DOHH2 (cell line): ENCODE results near the gene NOXA1.

Source experiments
- H3F3A ChIP-seq: fragments of 200-600 bp; sonication (generic), shearing (Covaris generic); 2 replicates; pipeline ENCODE4 v1.6.0; 2016; ENCODE audit warnings: antibody characterized with exemption, mild to moderate bottlenecking; ENCODE audit not compliant: control insufficient read depth, insufficient read depth
- H3K27ac ChIP-seq: fragments of 200-600 bp; sonication (generic); 2 replicates; pipeline ENCODE4 v1.5.1; 2014; ENCODE audit warnings: low read depth, mild to moderate bottlenecking, low read length, moderate library complexity
- H3K27me3 ChIP-seq: fragments of 200-600 bp; sonication (generic); 2 replicates; pipeline ENCODE4 v1.6.1; 2014; ENCODE audit warnings: mild to moderate bottlenecking, low read length, mixed read lengths; ENCODE audit not compliant: control insufficient read depth
- H3K36me3 ChIP-seq: fragments of 200-600 bp; sonication (generic); 2 replicates; pipeline ENCODE4 v1.6.1; 2014; ENCODE audit warnings: mild to moderate bottlenecking, low read length, moderate library complexity, mixed read lengths; ENCODE audit not compliant: control insufficient read depth
- H3K4me1 ChIP-seq: fragments of 200-600 bp; sonication (generic); 2 replicates; pipeline ENCODE4 v1.6.1; 2014; ENCODE audit warnings: mild to moderate bottlenecking, low read length, mixed read lengths; ENCODE audit not compliant: control insufficient read depth
- H3K4me2 ChIP-seq: fragments of 200-600 bp; sonication (generic); 2 replicates; pipeline ENCODE4 v1.6.0; 2014; ENCODE audit warnings: mild to moderate bottlenecking, low read length, moderate library complexity
- H3K4me3 ChIP-seq: fragments of 200-600 bp; sonication (generic); 2 replicates; pipeline ENCODE4 v1.5.1; 2014; ENCODE audit warnings: mild to moderate bottlenecking, low read length, mixed read lengths
- H3K79me2 ChIP-seq: fragments of 200-600 bp; sonication (generic); 2 replicates; pipeline ENCODE4 v1.6.1; 2014; ENCODE audit warnings: mild to moderate bottlenecking, low read length, mixed read lengths; ENCODE audit not compliant: control insufficient read depth
- H3K9me2 ChIP-seq: fragments of 200-600 bp; sonication (generic); replicated peaks from 2 replicates; pipeline ENCODE4 v1.6.1; 2014; ENCODE audit warnings: mild to moderate bottlenecking, low read length, mixed read lengths; ENCODE audit not compliant: control insufficient read depth
- H3K9me3 ChIP-seq: fragments of 200-600 bp; sonication (generic); 2 replicates; pipeline ENCODE4 v1.6.1; 2014; ENCODE audit warnings: antibody characterized with exemption, low read length, mixed read lengths; ENCODE audit not compliant: control insufficient read depth, insufficient read depth
- H4K20me1 ChIP-seq: fragments of 200-600 bp; sonication (generic); 2 replicates; pipeline ENCODE4 v1.6.0; 2014; ENCODE audit warnings: low read depth, mild to moderate bottlenecking, antibody characterized with exemption, low read length, moderate library complexity; ENCODE audit not compliant: control insufficient read depth, insufficient read depth
- EZH2phosphoT487 ChIP-seq: fragments of 200-600 bp; sonication (generic); IDR thresholded peaks from 2 replicates; pipeline ENCODE4 v1.6.1; 2017; ENCODE audit warnings: borderline replicate concordance, mild to moderate bottlenecking, antibody characterized with exemption, low read length, moderate library complexity, mixed read lengths
- TF ChIP-seq, protein P1 (sequence below): fragments of 200-600 bp; sonication (generic); IDR thresholded peaks from one replicate; pipeline ENCODE4 v1.5.1; 2014; ENCODE audit warnings: antibody characterized with exemption, mild to moderate bottlenecking, low read depth, low read length; ENCODE audit not compliant: poor library complexity, severe bottlenecking

Gene NOXA1

GRCh38 chr9:137382444-137383080 lies 40.6 kb upstream of the NOXA1 start:
- no peaks in the 10 kb centered on the region for H3K36me3 ChIP-seq

GRCh38 chr9:137383081-137383783 lies 40.0 kb upstream of the NOXA1 start:
- H3K27ac ChIP-seq, result no peak overlapping the region
- H3K9me2 ChIP-seq, result no peaks in the 10 kb centered on the region
- TF ChIP-seq, protein P1, sequence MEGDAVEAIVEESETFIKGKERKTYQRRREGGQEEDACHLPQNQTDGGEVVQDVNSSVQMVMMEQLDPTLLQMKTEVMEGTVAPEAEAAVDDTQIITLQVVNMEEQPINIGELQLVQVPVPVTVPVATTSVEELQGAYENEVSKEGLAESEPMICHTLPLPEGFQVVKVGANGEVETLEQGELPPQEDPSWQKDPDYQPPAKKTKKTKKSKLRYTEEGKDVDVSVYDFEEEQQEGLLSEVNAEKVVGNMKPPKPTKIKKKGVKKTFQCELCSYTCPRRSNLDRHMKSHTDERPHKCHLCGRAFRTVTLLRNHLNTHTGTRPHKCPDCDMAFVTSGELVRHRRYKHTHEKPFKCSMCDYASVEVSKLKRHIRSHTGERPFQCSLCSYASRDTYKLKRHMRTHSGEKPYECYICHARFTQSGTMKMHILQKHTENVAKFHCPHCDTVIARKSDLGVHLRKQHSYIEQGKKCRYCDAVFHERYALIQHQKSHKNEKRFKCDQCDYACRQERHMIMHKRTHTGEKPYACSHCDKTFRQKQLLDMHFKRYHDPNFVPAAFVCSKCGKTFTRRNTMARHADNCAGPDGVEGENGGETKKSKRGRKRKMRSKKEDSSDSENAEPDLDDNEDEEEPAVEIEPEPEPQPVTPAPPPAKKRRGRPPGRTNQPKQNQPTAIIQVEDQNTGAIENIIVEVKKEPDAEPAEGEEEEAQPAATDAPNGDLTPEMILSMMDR, result no peak
- no peak for TF ChIP-seq EZH2phosphoT487
- no peak overlapping the region for H3K4me3 ChIP-seq
- H3K4me1 ChIP-seq, result no peaks in the 10 kb centered on the region
- no peaks in the 10 kb centered on the region for H3K36me3 ChIP-seq
- no peak overlapping the region for H3K4me2 ChIP-seq
- no peaks in the 10 kb centered on the region for H3K27me3 ChIP-seq
- H4K20me1 ChIP-seq, result no peaks in the 10 kb centered on the region
- H3F3A ChIP-seq, result no peaks in the 10 kb centered on the region
- no peaks in the 10 kb centered on the region for H3K9me3 ChIP-seq
- no peaks in the 10 kb centered on the region for H3K79me2 ChIP-seq

More at GRCh38 chr9:137382444-137383080, 40.6 kb upstream of the NOXA1 start:
- no peaks in the 10 kb centered on the region for H3F3A ChIP-seq
- no peaks in the 10 kb centered on the region for H4K20me1 ChIP-seq
- no peaks in the 10 kb centered on the region for H3K9me2 ChIP-seq
- TF ChIP-seq, protein P1, result no peak
- no peak for TF ChIP-seq EZH2phosphoT487
- H3K4me1 ChIP-seq, result no peaks in the 10 kb centered on the region
- H3K4me2 ChIP-seq, result no peak overlapping the region
- no peaks in the 10 kb centered on the region for H3K79me2 ChIP-seq
- no peak overlapping the region for H3K4me3 ChIP-seq
- H3K9me3 ChIP-seq, result no peaks in the 10 kb centered on the region
- H3K27ac ChIP-seq, result no peak overlapping the region
- no peaks in the 10 kb centered on the region for H3K27me3 ChIP-seq

DNA sequence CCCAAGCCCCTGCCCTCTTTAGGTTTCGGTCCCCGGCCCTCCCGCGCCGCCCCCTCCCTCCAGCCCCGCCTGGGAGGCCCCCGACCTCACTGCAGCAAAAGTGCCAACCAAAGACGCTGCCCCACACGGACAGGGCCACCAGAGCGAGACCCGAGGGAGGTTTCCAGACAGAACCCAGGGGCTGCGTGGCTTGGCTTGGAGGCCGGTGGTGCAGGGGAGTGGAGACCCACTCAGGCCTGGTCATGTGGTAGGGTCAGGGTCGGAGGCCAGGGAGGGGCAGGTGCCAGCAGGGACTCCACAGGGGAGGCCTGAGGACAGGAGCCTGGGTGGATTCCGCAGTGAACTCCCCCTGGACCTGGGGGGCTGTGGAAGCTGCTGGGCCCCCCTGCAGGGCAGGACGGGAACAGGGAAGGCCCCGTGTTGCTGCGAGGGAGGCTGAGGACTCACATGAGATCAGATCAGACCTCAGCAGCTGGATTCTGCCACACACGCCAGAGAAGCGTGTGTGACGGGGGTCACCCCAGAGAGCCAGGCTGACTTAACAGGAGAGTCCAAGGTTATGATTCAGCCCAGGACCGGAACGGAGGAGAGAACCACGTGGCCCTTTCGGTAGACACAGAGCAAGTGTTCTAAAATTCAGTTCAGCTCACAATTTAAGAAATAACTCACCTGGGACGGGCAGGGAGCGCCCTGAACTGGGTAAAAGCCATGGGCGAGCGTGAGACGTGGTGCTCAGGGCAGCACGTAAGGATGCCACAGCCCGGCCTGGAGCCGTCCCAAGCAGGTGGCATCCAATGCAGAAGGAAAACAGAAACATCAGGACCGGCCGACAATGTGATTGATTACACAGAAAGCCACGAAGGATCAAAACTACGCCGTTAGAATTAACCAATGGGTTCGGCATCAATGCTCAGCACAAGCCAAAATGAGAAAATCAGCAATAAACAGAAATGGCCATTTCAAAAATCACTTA lies 39.1 kb upstream of the NOXA1 start:
- H4K20me1 ChIP-seq, result no peaks in the 10 kb centered on the region
- H3F3A ChIP-seq, result no peaks in the 10 kb centered on the region
- no peak for TF ChIP-seq EZH2phosphoT487
- TF ChIP-seq, protein P1, result no peak
- H3K27me3 ChIP-seq, result no peaks in the 10 kb centered on the region
- no peak overlapping the region for H3K27ac ChIP-seq
- no peaks in the 10 kb centered on the region for H3K4me1 ChIP-seq
- H3K4me2 ChIP-seq, result no peak overlapping the region
- no peaks in the 10 kb centered on the region for H3K9me3 ChIP-seq
- H3K9me2 ChIP-seq, result no peaks in the 10 kb centered on the region
- no peak overlapping the region for H3K4me3 ChIP-seq
- H3K79me2 ChIP-seq, result no peaks in the 10 kb centered on the region
- no peaks in the 10 kb centered on the region for H3K36me3 ChIP-seq
